Dermis microvascular lymphatic vessel endothelial cell (primary cell): ENCODE measurements around the gene CCNY. TPM values are rescaled to one million over a fixed set of nuclear protein-coding genes. Genes with fewer than 3 reads are reported as not detected.

Experiments used
- DNase-seq, 2 donors: peaks; one replicate each; pipeline versions ENCODE4 v3.0.0 to v3.0.0-alpha.2; 2010; ENCODE audit warnings: low read depth in 2 of 2
- total RNA-seq: library from RNA; depleted of rRNA; stranded (reverse); fragments of >200 nt; gene quantifications from 2 replicates; pipeline ENCODE4 v1.2.1, GENCODE V29; 2014

CCNY gene
- total RNA-seq, 1 donor from 2014 or later = 65.7 TPM

DNA sequence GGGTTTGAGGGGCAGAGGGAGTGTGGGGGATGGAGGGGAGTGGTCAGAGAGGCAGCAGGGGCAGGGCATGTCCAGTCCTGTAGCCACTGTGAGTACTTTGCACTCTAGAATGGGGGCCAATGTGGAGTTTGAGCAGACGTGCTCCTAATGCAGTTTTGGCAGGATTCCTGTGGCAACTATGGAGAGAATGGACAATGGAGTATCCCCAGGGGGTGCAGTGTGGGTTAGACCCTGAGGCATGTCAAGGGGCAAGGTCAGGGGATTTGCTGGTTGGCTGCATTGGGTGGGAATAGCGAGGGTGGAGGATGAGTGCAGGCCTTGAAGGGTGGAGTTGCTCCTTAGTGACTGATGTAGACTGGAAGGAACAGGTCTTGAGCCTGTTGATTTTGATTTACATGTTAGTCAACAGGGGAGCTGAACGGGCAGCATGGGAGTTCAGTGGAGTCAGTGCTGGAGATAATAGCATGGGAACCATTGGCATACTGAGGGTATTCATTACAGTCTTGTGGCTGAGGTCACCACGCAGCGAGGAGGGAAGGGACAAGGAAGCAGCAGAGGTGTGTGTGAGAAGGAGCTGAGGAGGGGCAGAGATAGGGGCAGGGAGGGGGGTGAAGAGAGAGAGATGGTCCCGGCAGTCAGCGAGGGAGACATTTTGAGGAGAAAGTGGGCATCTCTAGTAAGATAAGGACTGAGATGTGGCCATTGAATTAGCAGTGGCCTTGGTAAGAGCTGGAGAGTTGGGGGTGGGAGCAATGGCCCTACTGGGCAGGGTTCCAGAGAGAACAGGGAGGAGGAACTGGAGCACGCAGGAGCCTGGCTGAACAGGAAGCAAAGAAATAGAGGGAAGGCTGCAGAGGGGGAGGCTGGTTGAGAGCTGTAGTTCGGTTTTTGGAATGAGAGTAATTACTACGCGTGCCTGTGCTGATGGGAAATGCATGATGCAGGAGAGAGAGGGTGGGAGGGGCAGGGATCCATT is 112.7 kb downstream of the CCNY start:
- DNase-seq = peak in 1 of 2 donors; percentile 62

DNA sequence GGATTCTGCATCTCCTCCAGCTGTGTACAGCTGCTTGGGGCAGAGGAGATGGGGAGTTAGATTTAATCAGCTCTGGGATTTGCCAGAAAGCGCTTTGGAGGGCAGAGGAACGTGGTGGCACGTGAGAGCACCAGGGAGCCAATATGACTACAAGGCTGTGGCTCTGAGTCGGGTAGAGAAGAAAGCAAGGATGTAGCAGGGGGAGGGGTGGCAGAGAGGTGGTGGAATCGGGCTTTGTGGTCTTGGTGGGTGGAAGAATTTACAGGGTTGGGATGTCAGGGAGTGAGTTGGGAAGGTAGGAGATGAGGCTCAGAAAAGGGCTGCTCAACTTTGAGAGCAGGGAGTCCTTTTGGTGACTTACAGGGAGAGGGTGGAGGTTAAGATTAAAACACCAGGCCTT is 113.6 kb downstream of the CCNY start:
- no peak for DNase-seq

DNA sequence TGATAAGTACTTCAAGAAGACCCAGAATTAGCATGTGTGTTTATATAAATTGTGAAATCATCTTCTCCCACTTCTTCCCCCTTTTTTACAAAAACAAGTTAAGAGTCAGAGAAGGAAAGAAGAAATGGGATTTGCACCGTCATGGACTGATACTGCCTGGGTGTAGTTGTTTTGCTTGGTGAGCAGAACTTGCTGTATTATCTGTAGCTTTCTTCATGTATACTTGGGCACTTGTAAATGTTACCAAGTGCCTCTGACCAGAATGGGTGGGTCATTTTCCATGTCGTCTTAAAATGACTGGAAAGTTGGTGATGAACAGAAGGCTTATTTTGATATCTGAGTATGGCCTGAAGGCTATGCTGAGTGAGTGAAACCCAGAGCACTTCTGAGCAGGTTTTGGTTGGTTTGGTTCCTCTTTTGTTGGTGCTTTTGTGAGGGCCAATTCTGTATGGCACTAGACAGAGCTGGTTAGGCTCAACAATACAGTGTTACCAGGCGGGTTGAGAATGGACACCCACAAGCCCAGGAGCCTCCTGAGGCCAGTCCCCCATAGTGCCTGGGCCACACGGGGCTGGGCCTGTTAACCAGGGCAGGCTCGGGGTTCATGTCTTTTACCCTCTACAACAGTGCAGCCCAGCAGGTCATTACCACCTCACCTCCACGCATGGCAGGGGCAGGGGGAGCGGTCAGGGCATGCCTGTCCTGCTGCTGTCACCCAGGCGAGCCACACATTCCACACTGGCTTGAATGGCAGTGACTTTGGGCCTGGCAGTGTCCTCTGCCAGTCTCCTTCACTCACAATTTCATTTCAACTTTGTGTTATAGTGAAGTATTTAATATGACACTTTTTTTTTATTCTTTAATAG is 115.1 kb downstream of the CCNY start:
- no peak for DNase-seq

GRCh38 chr10:35452171-35452570 is 115.9 kb downstream of the CCNY start:
- DNase-seq = no peak

DNA sequence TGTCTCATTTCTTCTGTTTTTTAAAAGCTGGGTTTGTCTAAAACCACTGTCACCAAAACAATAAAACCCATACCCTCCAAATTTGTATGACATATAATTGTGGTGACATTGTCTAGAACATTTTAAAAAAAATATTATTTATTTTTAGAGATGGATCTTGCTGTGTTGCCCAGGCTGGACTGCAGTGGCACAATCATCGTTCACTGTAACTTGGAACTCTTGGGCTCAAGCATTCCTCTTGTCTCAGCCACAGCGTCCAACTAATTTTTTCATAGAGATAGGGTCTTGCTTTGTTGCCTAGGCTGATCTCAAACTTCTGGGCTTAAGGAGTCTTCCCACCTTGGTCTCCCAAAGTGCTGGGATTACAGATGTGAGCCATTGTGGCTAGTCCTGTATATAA is 116.5 kb downstream of the CCNY start:
- DNase-seq = no peak

DNA sequence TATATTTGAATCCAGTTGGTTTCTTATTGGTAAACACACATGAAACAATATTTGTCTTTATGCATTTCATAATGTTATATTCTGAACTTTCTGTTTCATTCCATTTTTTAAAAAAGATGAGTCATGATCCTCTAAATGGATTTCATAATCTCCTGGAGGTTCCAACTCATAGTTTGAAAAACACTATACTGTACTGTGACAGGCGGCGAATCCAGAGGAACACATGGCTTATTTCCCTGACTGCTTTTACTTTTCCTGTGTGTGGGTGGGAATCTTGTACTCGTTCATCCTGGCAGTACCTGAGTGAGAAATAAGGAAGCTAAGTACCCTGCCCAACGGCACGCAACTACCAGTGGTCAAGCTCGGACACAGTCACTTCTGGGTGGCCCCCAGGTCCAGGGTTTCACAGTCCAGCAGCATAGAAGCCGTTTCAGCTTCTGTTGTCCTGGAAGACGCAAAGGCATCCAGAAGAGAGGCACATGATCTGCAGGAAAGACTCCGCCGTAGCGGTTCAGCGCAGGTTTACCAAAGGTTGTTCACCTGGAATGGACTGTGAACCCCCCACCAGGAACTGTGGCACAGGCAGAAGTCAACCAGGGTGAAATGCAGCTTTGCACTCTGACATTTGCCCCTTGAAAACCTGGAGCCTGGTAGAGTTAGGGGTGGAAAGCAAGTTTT is 117.7 kb downstream of the CCNY start:
- peak; percentile 66 to 74 for DNase-seq

DNA sequence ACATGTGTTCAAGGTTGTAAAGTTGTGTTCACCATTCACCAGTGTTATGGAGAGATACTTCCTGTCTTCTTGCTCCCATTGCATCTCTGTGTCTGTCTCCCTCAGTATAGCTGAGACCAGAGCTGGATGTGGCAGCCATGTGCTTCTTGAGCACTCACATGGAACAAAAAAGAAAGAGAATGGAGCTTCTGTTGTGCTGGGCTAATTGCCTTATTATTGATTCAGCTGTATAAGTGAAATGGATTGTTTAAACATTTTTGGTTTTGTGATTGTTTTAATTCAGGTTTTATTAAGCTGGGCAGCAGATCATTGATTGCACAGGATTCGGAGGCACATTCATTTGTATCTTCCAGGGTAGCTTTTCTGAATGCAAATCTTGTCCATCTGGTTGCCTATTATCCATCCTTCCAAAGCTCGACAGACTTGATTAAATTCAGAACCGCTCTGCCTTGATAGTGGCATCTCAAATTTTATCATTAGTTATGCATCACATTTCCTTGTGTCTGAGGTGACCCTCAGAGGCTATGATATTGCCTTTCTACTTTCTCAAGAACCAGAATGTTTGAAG is 119.9 kb downstream of the CCNY start:
- DNase-seq = no peak

GRCh38 chr10:35456784-35457183 is 120.5 kb downstream of the CCNY start:
- DNase-seq = no peak

GRCh38 chr10:35458500-35459448 is 122.5 kb downstream of the CCNY start:
- no peak for DNase-seq

DNA sequence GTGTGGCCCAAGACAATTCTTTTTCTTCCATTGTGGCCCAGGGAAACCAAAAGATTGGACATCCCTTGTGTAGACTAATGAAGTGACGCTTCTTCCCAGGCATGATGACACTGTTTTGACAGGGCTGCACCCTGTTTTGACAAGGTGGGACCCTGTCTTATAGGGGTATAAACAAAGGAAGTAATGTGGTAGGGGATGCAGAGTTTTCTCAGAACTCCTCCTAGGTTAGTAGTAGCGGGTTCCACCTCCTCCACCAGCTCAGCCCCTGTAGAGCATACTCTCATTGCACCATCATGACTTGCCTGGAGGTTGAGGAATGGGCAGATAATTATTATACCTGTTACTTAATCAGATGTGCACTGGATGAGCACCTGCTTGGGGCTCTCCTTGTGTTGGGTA is 123.1 kb downstream of the CCNY start:
- no peak for DNase-seq

DNA sequence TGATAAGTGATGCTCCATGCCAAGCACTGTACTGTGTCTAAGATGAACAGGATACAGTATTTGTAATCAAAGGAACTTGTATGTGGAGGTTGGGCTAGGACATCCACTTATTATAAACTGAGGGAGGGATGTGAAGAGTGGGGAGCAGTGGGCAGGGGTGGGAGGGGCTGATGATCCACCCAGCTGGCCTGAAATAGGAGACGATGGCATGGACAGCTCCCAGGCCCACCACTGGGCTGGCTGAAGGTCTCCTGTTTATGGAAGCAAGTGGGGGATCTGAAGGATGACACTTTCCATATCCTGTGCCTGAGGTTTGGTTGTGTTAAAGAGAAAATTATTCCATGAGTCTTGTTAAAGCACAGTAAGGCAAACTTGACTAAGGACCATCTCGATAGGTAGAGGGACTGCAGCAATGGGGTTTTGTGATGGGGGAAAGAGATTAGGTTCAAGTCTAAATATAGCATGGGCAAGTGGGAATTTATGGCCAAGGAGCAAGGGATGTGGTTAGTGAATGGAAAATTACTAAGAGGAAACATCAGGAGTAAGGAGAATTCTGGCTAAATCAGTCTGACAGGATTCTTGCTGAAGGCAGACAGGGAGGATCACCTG is 124.6 kb downstream of the CCNY start:
- DNase-seq = no peak

DNA sequence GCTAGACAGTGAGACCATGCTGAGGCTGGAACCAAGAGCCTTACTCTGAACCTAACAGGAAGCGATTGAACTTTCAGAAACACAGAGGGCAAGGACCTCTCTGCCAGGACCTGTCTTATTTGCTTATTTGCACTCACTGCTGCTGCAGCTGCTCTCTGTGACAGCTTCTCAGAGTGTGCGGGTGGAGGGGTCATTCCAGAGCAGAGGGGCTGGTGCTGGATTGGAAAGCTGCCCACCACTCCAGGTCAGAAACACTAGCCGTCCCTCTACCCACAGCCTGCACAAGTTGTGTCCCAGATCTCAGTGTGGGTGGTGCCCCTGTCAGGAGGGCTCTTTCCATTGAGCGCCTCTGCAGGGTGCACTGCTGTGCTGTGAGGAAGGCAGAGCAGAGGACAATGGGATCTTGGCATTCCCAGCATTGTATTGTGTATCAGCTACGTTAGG is 126.2 kb downstream of the CCNY start:
- peak in 1 of 2 donors; percentile 35 for DNase-seq

- peak in 1 of 2 donors; percentile 43 for DNase-seq
These were observed 127.0 kb downstream of the CCNY start for GRCh38 chr10:35463105-35463867.

- no peak for DNase-seq
These were observed 127.6 kb downstream of the CCNY start for GRCh38 chr10:35463878-35464277.

GRCh38 chr10:35464825-35465456 is 128.6 kb downstream of the CCNY start:
- no peak for DNase-seq

DNA sequence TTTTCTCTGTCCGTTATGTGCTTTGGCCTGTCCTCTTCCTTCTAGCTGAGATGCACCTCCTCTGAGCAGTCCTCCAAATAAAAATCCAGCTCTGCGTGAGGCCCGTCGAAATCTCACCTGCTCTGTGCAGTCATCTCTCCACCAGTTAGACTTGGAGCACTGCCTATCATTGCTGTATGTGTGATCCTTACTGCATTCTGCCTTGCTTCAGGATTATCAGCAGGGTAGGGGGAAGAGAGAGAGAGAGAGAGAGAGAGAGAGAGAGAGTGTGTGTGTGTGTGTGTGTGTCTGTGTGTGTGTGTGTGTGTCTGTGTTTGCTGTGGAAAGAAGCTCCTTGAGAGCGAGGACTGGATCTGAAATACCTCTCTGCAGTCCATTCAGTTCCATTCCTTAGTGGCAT is 129.4 kb downstream of the CCNY start:
- no peak for DNase-seq

DNA sequence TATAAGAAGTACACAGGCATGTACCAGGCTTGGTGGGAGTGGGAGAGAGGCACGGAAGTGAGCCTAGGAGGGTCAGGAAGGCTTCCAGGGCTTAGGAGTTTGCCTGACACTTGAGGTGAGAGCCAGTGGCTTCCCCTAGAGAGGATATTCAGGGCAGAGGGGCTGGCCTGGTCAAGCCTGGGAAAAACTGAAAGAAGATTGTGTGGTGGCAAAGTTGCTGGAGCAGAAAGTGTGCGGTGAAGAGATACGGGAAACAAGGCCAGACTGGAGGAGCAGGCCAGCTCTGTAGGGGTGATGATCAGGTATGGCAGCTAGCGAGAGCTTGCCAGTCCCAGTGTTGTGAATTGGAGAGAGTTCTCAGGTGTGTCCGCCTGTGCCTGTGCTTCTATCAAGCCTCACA is 129.9 kb downstream of the CCNY start:
- no peak for DNase-seq

GRCh38 chr10:35466661-35467060 is 130.4 kb downstream of the CCNY start:
- no peak for DNase-seq

DNA sequence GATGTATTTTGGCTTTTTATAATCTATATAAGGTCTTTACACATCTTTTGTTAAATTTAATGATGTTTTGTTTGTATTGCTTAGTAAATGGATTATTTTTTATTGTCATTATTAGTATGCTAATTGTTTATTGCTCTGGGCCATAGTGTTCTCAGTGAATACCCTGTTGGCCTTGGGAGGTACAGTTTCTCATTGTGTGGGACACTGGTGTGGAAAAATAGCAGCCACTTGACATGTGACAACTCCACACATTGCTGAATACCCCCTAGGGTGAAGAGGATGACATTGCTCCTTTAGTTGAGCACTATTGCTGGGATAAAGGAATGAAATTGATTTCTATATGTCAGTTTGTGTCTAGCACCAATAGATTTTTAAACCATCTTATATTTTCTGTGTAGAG is 130.9 kb downstream of the CCNY start:
- no peak for DNase-seq
